Activated CD4-positive, CD25-positive, alpha-beta regulatory T cell treated with anti-CD3 and anti-CD28 coated beads, Interleukin-2, amount 50 U/mL, for 16 hours (primary cell): ENCODE measurements around the gene TRIM32.
"Not testable (repeated sequence)": the region's sequence is repeated elsewhere in the genome, so short reads cannot be mapped to it uniquely, and the experiment has no call there.

Source experiments
- DNase-seq: peaks from one replicate; pipeline ENCODE4 v3.0.0-alpha.2; 2020; ENCODE audit warnings: low read depth, low spot score

The TRIM32 gene

GRCh38 chr9:116674210-116674980, 12.7 kb upstream of the TRIM32 start:
- DNase-seq, result no peak

- DNase-seq, result no peak
These were observed 3.6 kb upstream of the TRIM32 start for GRCh38 chr9:116683535-116683934.

- no peak for DNase-seq
These were observed 1.9 kb upstream of the TRIM32 start for GRCh38 chr9:116685166-116685565.

- no peak for DNase-seq
These were observed 970 bp upstream of the TRIM32 start for GRCh38 chr9:116686135-116686534.

- DNase-seq, result no peak
These were observed 422 bp upstream of the TRIM32 start for GRCh38 chr9:116686693-116687073.

GRCh38 chr9:116687754-116688135, 640 bp downstream of the TRIM32 start:
- DNase-seq, result no peak

GRCh38 chr9:116688806-116689485, 1.8 kb downstream of the TRIM32 start:
- DNase-seq, result no peak

- DNase-seq, result no peak
These were observed 2.5 kb downstream of the TRIM32 start for GRCh38 chr9:116689486-116690032.

GRCh38 chr9:116690805-116691204, 3.7 kb downstream of the TRIM32 start:
- DNase-seq, result not testable (repeated sequence)

- DNase-seq, result no peak
These were observed 4.5 kb downstream of the TRIM32 start for GRCh38 chr9:116691607-116692006.

GRCh38 chr9:116692616-116693015, 5.5 kb downstream of the TRIM32 start:
- no peak for DNase-seq

- no peak for DNase-seq
These were observed 6.2 kb downstream of the TRIM32 start for GRCh38 chr9:116693233-116693731.

GRCh38 chr9:116694785-116695291, 7.7 kb downstream of the TRIM32 start:
- DNase-seq, result no peak

- DNase-seq, result no peak
These were observed 8.3 kb downstream of the TRIM32 start for GRCh38 chr9:116695438-116695837.

- no peak for DNase-seq
These were observed 10.3 kb downstream of the TRIM32 start for GRCh38 chr9:116697362-116697761.

GRCh38 chr9:116697887-116698286, 10.8 kb downstream of the TRIM32 start:
- DNase-seq, result no peak

- no peak for DNase-seq
These were observed 13.2 kb downstream of the TRIM32 start for GRCh38 chr9:116700279-116700678.

- DNase-seq, result no peak
These were observed 14.1 kb downstream of the TRIM32 start for GRCh38 chr9:116700882-116701865.

- DNase-seq, result no peak
These were observed 15.0 kb downstream of the TRIM32 start for GRCh38 chr9:116701940-116702642.

GRCh38 chr9:116703634-116704033, 16.5 kb downstream of the TRIM32 start:
- no peak for DNase-seq

GRCh38 chr9:116704470-116704869, 17.4 kb downstream of the TRIM32 start:
- DNase-seq, result no peak
